Stimulated activated naive B cell treated with anti-CD40 and anti-IgM and Interleukin-4, amounts not matched to agents 10 μg/mL and 1 μg/mL and 100 μg/mL, for 72 hours (primary cell): ENCODE data around the gene MPC1.
A peak's percentile ranks its signal among the peaks of the same experiment; 100 is the strongest.

Experiments used
- ATAC-seq, 2 donors: fragments of 150-1000 bp; cut with Tn5 transposase; replicated peaks; 2 replicates each; pipeline ENCODE4 v1.10.0; 2021; ENCODE audit warnings: moderate library complexity in 1 of 2
- DNase-seq: peaks from one replicate; pipeline ENCODE4 v3.0.0; 2021
- H3K27ac Mint-ChIP-seq: one replicate; pipeline ENCODE4 v1.8.0; 2022; ENCODE audit warnings: mild to moderate bottlenecking, mixed read lengths
- H3K27me3 Mint-ChIP-seq, 2 donors: one replicate each; pipeline ENCODE4 v1.8.0; 2022; ENCODE audit warnings: mixed read lengths in 2 of 2
- H3K36me3 Mint-ChIP-seq, 2 donors: one replicate each; pipeline ENCODE4 v1.8.0; 2022; ENCODE audit warnings: mixed read lengths in 2 of 2, mild to moderate bottlenecking in 1 of 2
- H3K4me1 Mint-ChIP-seq, 2 donors: one replicate each; pipeline ENCODE4 v1.8.0; 2022; ENCODE audit warnings: mixed read lengths in 2 of 2, mild to moderate bottlenecking in 1 of 2
- H3K4me3 Mint-ChIP-seq, 2 donors: one replicate each; pipeline ENCODE4 v1.8.0; 2022; ENCODE audit warnings: mild to moderate bottlenecking in 2 of 2, mixed read lengths in 2 of 2, moderate library complexity in 1 of 2
- H3K9me3 Mint-ChIP-seq, 2 donors: one replicate each; pipeline ENCODE4 v1.8.0; 2022; ENCODE audit warnings: mixed read lengths in 2 of 2, mild to moderate bottlenecking in 1 of 2

Gene MPC1

DNA sequence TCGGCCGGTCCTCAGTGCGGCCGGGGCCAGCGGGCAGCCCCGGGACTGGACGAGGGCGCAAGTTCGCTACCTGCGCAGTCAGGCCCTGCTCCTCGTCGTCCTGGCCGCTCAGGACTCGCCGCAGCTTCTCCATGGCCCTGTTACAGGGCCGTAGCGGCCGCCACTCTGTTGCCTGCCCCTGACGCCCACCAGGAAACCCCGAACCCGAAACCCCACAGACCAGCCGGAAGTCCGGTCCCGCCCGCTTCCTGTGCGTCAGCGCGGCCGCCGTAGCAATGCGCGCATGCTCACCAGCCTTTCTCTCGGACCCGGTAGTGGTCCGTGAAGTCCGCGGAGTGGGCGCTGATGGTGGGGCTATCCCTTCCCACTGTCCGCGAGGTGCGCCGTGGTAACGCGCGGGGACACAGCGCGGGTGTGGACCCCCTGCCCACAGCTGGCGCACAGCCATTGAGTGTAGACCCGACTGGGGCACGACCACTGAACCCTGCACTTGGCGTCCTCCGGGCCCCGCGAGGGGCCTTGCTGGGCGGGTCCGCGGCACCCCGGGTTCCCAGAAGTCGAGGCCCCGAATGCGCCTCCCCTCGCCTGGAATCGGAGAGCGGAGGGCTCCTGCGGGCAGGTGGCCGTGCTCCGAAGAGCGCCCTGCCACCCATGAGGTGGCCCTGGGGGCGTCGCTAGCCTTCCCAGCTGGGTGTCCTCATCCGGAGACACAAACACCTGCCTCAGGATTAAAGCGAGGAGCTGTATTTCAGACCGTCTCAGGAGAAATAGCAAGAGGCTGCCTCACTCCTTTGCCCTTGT lies 40.2 kb downstream of the MPC1 start, which contains the start of gene SFT2D1:
Gene SFT2D1, minus strand, starts transcription at position 197 of the 801 bp plus-strand sequence. Its CDS starts 64 bp downstream, at position 133.
- DNase-seq, result peak; percentile 90
- Mint-ChIP-seq H3K9me3 (no peaks in the 10 kb centered on the region), H3K4me3 (peak within 1 kb of the TSS; percentile 86 to 87), H3K4me1 (peaks cover 7 to 9% of the 10 kb centered on the region in 2 donors), H3K36me3 (peaks cover 5 to 6% of the 10 kb centered on the region in 2 donors), H3K27ac (peak within 1 kb of the TSS; percentile 98), H3K27me3 (no peaks in the 10 kb centered on the region)
- ATAC-seq, result peak; percentile 87 to 91

DNA sequence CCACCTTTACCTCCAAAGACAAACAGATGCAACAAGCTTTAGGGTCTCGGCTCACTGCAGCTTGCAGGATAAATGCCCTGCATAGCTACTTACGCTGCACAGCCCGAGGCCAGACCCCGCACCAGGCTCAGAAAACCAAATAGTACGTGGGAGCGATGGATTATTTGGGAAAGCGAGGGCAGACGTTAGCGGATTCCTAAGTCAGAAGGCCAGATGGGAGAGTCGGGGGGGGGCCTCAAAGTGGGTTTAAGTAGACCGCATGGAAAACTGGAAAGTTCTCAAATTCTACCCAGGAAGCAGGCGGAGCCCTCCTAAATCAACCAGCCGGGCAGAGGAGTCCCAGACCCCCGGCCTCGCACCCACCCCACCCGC lies 40.8 kb downstream of the MPC1 start:
- Mint-ChIP-seq H3K27me3 (no peaks in the 10 kb centered on the region), H3K36me3 (peaks cover 10 to 12% of the 10 kb centered on the region in 2 donors), H3K9me3 (no peaks in the 10 kb centered on the region), H3K4me3 (peak overlapping the region; percentile 86 to 87), H3K27ac (peak overlapping the region; percentile 98), H3K4me1 (peaks cover 9 to 10% of the 10 kb centered on the region in 2 donors)
- ATAC-seq, result peak; percentile 18 to 25
- no peak for DNase-seq

DNA sequence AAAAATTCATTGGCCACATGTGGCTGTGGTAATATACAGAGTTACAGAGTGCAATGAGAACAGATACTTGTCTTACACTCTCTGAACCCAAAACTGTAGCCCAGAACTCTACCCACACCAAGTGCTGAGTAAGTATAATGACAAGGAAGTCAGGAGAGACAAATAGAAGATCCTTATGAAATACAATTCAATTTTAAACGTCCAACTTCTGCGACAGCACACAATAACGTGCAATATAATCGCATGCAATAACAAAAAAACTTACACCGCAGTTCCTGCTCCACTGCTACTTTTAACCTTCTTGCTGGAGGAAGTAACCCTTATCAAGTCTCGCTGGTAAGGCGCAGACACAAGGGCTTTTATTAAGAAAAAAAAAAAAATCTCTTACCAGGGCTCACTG lies 41.3 kb downstream of the MPC1 start:
- peak overlapping the region; percentile 98 for H3K27ac Mint-ChIP-seq
- H3K9me3 Mint-ChIP-seq, result no peaks in the 10 kb centered on the region
- peak overlapping the region; percentile 86 to 87 for H3K4me3 Mint-ChIP-seq
- no peaks in the 10 kb centered on the region for H3K27me3 Mint-ChIP-seq
- ATAC-seq (peak; percentile 21 to 45), DNase-seq (no peak)
- peaks cover 13 to 17% of the 10 kb centered on the region in 2 donors for H3K36me3 Mint-ChIP-seq
- H3K4me1 Mint-ChIP-seq, result peaks cover 12 to 15% of the 10 kb centered on the region in 2 donors

DNA sequence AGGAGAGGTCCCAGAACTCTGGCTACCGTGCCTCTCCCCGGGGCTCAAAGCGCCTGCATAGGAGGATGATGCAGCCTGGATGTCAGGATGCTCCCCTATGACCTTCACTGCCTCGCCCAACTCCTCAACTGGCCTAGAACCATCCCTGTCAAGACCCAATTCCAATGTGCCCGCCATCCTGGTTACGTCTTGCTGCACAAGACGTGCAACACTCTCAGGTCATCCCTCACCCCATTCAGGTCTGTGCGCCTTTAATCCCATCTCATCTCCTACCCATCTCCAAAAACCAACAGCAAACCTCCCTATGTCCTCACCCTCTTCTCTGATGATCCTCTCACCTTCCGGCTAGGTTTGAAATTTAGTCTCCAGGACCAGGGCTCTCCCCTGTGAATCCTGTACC lies 43.9 kb downstream of the MPC1 start:
- Mint-ChIP-seq H3K9me3 (peaks cover under 1 to 2% of the 10 kb centered on the region in 2 donors), H3K4me3 (no peak overlapping the region), H3K27ac (no peak overlapping the region), H3K36me3 (peaks cover 27 to 34% of the 10 kb centered on the region in 2 donors), H3K4me1 (peaks cover 29 to 33% of the 10 kb centered on the region in 2 donors), H3K27me3 (no peaks in the 10 kb centered on the region)
- ATAC-seq, result no peak
- DNase-seq, result no peak

DNA sequence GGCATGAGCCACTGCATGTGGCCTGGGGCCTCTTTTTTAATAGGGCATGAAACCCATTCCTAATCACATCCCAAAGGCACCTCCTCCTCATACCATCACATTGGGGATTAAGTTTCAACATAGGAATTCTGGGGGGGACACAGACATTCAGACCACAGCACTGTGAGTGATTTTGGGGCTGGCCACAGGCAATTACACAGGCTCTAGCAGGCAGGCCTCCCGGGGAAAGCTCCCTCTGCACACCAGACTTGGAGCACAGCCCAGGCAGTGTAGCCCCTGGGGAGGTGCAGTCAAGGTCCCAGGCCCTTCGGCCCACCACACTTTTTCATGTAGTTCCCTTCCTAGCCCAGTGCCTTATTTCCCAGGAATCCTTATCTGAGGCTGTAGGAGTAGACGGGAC lies 45.9 kb downstream of the MPC1 start:
- no peak for DNase-seq
- H3K4me3 Mint-ChIP-seq, result peak overlapping the region in 1 of 2 donors; percentile 30
- H3K9me3 Mint-ChIP-seq, result peaks cover 6% of the 10 kb centered on the region in 2 donors
- no peak for ATAC-seq
- no peaks in the 10 kb centered on the region for H3K27me3 Mint-ChIP-seq
- H3K4me1 Mint-ChIP-seq, result peaks cover 45 to 51% of the 10 kb centered on the region in 2 donors
- peaks cover 39 to 48% of the 10 kb centered on the region in 2 donors for H3K36me3 Mint-ChIP-seq
- H3K27ac Mint-ChIP-seq, result peak overlapping the region; percentile 92

DNA sequence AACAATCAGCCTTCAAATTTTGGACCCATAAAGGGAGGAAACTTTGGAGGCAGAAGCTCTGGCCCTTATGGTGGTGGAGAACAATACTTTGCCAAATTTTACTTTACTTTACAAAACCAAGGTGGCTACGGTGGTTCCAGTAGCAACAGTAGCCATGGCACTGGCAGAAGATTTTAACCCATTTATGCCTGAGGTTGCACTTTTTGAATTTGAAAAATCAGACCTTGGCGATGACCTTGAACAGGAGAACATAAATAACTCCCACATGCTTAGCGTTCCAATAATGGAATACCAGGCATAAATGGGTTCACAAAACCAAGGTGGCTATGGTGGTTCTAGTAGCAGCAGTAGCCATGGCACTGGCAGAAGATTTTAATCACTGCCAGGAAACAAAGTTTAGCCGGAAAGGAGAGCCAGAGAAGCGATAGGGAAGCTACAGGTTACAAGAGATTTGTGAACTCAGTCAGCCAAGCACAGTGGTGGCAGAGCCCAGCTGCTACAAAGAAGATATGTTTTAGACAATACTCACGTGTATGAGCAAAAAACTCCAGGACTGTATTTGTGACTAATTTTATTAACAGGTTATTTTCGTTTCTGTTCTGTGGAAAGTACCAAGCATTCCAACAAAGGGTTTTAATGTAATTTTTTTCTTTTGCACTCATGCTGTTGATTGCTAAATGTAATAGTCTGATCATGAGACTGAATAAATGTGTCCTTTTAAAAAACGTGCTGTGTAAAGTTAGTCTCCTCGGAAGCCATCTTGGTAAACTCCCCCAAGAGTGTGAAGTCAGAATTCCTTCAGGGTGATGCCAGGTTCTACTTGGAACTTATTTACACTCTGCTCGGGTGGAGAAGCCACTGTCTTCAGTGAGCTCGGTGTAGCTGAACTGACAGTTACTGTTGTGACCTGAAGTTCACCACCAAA lies 47.1 kb downstream of the MPC1 start:
- no peak overlapping the region for H3K4me3 Mint-ChIP-seq
- peaks cover 46 to 54% of the 10 kb centered on the region in 2 donors for H3K4me1 Mint-ChIP-seq
- DNase-seq, result no peak
- peak overlapping the region; percentile 82 for H3K27ac Mint-ChIP-seq
- peaks cover 6% of the 10 kb centered on the region in 2 donors for H3K9me3 Mint-ChIP-seq
- peaks cover 38 to 48% of the 10 kb centered on the region in 2 donors for H3K36me3 Mint-ChIP-seq
- ATAC-seq, result peak; percentile 77 to 79
- H3K27me3 Mint-ChIP-seq, result no peaks in the 10 kb centered on the region

DNA sequence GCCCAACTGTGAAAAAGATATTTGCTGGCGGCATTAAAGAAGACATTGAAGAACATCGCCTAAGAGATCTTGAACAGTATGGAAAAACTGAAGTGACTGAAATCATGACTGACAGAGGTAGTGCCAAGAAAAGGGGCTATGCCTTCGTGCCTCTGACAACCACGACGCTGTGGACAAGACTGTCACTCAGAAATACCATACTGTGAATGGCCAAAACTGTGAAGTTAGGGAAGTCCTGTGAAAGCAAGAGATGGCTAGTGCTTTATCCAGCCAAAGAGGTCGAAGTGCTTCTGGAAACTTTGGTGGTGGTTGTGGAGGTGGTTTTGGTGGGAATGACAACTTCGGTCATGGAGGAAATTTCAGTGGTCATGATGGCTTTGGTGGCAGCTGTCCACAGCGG lies 47.9 kb downstream of the MPC1 start:
- Mint-ChIP-seq H3K4me3 (peak overlapping the region in 1 of 2 donors; percentile 55), H3K4me1 (peaks cover 48 to 55% of the 10 kb centered on the region in 2 donors), H3K9me3 (peaks cover 6% of the 10 kb centered on the region in 2 donors), H3K36me3 (peaks cover 38 to 48% of the 10 kb centered on the region in 2 donors), H3K27me3 (no peaks in the 10 kb centered on the region), H3K27ac (peak overlapping the region; percentile 82)
- DNase-seq (no peak), ATAC-seq (no peak)

DNA sequence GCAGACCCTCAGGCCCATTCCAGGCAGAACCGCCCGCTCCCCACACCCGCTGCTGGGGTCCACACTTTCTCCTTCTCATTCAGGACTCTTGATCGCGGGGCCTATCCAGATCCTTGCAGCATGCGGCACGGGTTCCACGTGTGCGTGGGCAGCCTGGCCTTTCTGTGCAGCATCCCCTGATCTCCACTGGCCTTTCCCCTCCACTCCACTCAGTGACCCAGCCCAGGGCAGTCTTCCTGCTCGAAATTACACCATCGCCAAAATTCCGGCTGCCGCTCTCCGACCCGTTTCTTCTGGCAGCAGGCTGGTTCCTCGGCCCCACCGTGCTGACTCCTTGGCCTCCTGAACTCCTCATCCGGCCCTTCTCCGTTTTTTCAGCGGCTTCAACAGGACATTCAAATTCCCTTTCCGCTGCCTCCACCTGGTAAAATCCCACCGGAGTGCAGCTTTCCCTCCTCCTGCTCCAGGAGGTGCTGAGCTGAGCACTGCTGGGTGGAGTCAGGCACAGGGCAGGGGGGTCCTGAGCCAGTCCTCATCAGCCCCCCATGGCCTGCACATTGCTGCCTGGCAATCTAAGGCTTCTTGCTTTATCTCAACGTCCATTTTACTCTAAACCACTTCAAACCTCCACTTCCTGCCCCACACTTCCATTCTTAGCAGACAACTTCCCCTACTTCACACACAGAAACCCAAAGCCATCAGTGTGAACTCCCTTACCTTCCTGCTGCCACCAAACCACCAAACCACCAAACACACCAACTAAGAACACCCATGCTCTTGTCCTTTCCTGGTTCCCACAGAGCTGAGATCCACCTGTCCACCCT lies 49.4 kb downstream of the MPC1 start:
- H3K27me3 Mint-ChIP-seq, result no peaks in the 10 kb centered on the region
- peak overlapping the region; percentile 62 to 75 for H3K4me3 Mint-ChIP-seq
- H3K9me3 Mint-ChIP-seq, result peaks cover 6% of the 10 kb centered on the region in 2 donors
- H3K36me3 Mint-ChIP-seq, result peaks cover 42 to 56% of the 10 kb centered on the region in 2 donors
- peak overlapping the region; percentile 82 for H3K27ac Mint-ChIP-seq
- ATAC-seq, result peak; percentile 83 to 85
- H3K4me1 Mint-ChIP-seq, result peaks cover 47 to 61% of the 10 kb centered on the region in 2 donors
- DNase-seq, result no peak

DNA sequence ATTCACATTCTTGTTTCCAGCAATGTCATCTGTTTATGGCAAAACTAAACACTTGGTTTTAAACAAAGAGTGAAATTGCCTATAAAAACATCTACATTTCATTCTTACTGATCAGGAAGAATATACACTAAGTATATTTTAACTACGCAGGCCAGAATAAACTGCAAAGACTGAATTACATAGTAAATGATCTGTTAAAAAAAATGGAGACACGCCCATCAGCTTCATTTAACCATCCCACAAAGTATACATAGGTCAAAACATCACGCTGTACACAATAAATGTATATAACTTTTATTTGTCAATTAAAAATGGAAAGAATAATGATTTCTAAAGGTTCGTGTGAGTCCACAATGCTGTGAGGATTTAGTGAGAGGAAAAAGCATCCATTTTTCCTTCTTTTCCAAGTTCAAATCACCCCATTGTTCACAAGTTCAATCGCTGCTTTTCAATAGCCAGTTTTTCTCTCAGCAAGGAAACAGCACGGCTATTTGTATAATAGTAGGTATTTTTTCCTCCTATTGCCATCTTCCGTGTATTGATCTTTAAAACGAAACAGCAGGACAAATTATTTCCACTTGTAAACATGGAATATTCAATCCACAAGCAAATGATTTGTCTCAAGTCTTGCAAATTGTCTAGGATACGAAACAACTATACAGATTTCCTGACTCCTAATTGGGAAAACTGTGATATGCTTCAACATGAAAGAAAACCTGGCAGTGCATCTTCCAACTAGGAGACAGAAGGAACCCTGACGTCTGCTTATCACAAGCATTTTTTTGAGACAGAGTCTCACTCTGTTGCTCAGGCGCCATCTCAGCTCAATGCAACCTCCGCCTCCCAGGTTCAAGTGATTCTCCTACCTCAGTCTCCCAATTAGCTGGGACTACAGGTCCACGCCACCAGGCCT lies 51.0 kb downstream of the MPC1 start:
- H3K27ac Mint-ChIP-seq, result no peak overlapping the region
- H3K36me3 Mint-ChIP-seq, result peaks cover 35 to 51% of the 10 kb centered on the region in 2 donors
- ATAC-seq (no peak), DNase-seq (no peak)
- H3K27me3 Mint-ChIP-seq, result no peaks in the 10 kb centered on the region
- H3K4me3 Mint-ChIP-seq, result peak overlapping the region in 1 of 2 donors; percentile 10
- H3K9me3 Mint-ChIP-seq, result peaks cover 6% of the 10 kb centered on the region in 2 donors
- H3K4me1 Mint-ChIP-seq, result peaks cover 38 to 51% of the 10 kb centered on the region in 2 donors

DNA sequence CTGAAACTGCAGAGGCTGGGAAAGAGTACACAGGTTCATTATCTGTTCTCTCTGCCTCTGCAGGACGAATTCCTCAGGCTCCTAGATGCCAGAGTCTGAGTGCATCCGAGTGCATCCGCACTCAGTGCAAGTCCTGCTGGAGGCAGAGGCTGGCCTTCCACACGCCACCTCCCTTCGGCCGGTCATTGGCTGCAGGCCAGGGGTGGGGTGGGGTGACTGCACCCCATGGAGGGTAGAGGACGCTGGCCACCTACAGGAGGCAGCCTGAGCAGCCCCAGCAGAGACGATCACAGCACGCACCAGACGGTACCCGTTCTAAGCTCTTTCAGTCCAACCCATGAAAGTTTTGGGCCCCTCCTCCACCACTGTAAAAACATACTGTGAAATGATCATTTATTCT lies 52.1 kb downstream of the MPC1 start:
- no peak overlapping the region for H3K27ac Mint-ChIP-seq
- DNase-seq (no peak), ATAC-seq (no peak)
- H3K27me3 Mint-ChIP-seq, result no peaks in the 10 kb centered on the region
- no peak overlapping the region for H3K4me3 Mint-ChIP-seq
- H3K4me1 Mint-ChIP-seq, result peaks cover 39 to 51% of the 10 kb centered on the region in 2 donors
- H3K9me3 Mint-ChIP-seq, result peaks cover 6% of the 10 kb centered on the region in 2 donors
- peaks cover 37 to 50% of the 10 kb centered on the region in 2 donors for H3K36me3 Mint-ChIP-seq

DNA sequence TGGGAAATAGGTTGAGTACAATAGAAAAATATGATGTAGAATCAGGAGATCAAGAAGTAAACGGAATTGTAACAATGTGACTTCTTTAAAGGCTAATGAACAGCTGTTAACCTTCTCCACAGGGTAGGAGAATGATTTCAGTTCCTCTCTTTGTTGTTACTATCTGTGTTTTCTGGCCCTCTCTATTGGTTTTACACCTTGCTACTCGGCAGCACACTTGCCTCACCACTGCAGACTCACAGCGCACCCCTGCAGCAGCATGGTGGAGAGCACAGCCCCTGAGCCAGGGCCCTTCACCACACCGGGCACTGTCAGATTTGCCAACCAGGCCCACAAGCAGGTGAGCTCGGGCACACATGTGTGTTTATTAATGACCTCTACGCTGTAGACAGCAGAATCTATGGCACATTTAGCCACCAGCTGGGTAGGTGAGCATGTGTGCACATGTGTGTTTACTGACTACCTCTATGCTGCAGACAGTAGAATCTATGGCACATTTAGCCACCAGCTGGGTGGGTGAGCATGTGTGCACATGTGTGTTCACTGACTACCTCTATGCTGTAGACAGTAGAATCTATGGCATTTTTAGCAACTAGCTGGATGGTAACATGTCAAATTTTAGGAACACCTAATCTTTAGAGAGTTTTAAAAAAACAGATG lies 57.2 kb downstream of the MPC1 start:
- H3K4me3 Mint-ChIP-seq, result peak overlapping the region in 1 of 2 donors; percentile 47
- H3K36me3 Mint-ChIP-seq, result peaks cover 30 to 42% of the 10 kb centered on the region in 2 donors
- H3K9me3 Mint-ChIP-seq, result no peaks in the 10 kb centered on the region
- H3K27ac Mint-ChIP-seq, result peak overlapping the region; percentile 43
- peaks cover 13 to 17% of the 10 kb centered on the region in 2 donors for H3K4me1 Mint-ChIP-seq
- ATAC-seq (peak; percentile 89 to 99), DNase-seq (no peak)
- no peaks in the 10 kb centered on the region for H3K27me3 Mint-ChIP-seq

DNA sequence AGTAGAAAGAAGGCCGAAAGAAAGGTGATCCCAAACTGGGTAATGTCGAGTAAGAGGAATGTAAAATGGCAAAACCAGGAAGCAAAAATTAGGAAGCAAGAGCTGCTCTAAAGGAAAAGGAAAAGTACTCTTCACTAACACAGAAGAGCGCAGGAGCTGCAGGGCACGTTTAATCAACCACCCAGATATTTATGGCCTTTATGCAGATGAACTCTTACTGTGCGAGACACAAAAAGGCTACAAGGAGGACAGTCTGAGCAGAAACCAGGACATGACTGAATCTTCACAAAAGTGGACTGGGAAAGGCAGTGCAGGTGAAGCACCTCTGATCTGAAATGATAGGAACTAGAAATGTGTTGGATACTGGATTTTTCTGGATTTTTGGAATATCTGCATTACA lies 59.3 kb downstream of the MPC1 start:
- Mint-ChIP-seq H3K36me3 (peaks cover 33 to 45% of the 10 kb centered on the region in 2 donors), H3K27ac (no peak overlapping the region), H3K9me3 (no peaks in the 10 kb centered on the region), H3K4me1 (peaks cover 11 to 16% of the 10 kb centered on the region in 2 donors), H3K4me3 (no peak overlapping the region), H3K27me3 (no peaks in the 10 kb centered on the region)
- DNase-seq (no peak), ATAC-seq (no peak)
